HCT116 (cell line): ENCODE measurements around the gene C2CD3. TPM values are rescaled to one million over a fixed set of nuclear protein-coding genes. Genes with fewer than 3 reads are reported as not detected.

ENCODE experiments used
- ATAC-seq: fragments of 200-7000 bp; cut with Tn5 transposase; 2 replicates; pipeline ENCODE4 v1.9.1; 2020; ENCODE audit warnings: mild to moderate bottlenecking, moderate library complexity
- BruUV-seq: library from RNA; stranded (reverse); fragments of 400-500 nt; replicated peaks from 2 replicates; lab custom pipeline; 2021; lab: Mats Ljungman, UMichigan
- CTCF ChIA-PET: fragments of 300-600 bp; sonication (Branson Sonifier 250); formaldehyde crosslinking; loops from one replicate; lab custom pipeline; 2021; ENCODE audit warnings: antibody characterized with exemption; lab: Charles Lee
- POLR2A ChIA-PET: fragments of 300-600, 350-600 bp; sonication (Branson Sonifier 250); formaldehyde crosslinking; loops from one replicate; lab custom pipeline; 2021; ENCODE audit warnings: antibody characterized with exemption; lab: Charles Lee
- RAD21 ChIA-PET, 2 experiments: fragments of 300-600 bp; sonication (Branson Sonifier 250); formaldehyde crosslinking; loops; one replicate each; lab custom pipeline; 2023; ENCODE audit warnings: low total read pairs in 2 of 2; ENCODE audit not compliant: uncharacterized antibody in 2 of 2, unreplicated experiment in 2 of 2, low non-redundant PET in 1 of 2; lab: Charles Lee
- DNase-seq: peaks from one replicate; pipeline ENCODE4 v3.0.0-alpha.2; 2010; ENCODE audit warnings: low read depth, low spot score
- H2AFZ ChIP-seq: fragments of 200-600 bp; shearing (Covaris generic), sonication (generic); 2 replicates; pipeline ENCODE4 v1.6.1; 2017; ENCODE audit warnings: low read depth, mixed run types, mixed read lengths, antibody characterized with exemption, low read length; ENCODE audit not compliant: poor library complexity, severe bottlenecking
- H3K27ac ChIP-seq: 2 replicates; pipeline ENCODE4 v1.5.1; 2012; ENCODE audit warnings: low read depth, low read length
- H3K27me3 ChIP-seq: fragments of 200-600 bp; sonication (generic); 2 replicates; pipeline ENCODE4 v1.6.1; 2016; ENCODE audit warnings: mixed run types, low read length, mixed read lengths; ENCODE audit not compliant: insufficient read depth
- H3K36me3 ChIP-seq, 2 experiments: fragments of 200-500 bp in 1 of 2; fragments of 200-600 bp in 1 of 2; sonication (Bioruptor generic) in 1 of 2; sonication (generic) in 1 of 2; 2 replicates each; pipeline versions ENCODE4 v1.5.1 to v1.6.1; 2014 to 2016; ENCODE audit warnings: low read length in 2 of 2, inconsistent platforms in 1 of 2, mixed read lengths in 1 of 2, mixed run types in 1 of 2; ENCODE audit not compliant: insufficient read depth in 2 of 2, control insufficient read depth in 1 of 2
- H3K4me1 ChIP-seq, 2 experiments: fragments of 200-600 bp in 1 of 2; sonication (generic) in 1 of 2; 2 replicates each; pipeline versions ENCODE4 v1.5.1 to v1.6.1; 2012 to 2017; ENCODE audit warnings: low read length in 2 of 2, inconsistent platforms in 1 of 2, mild to moderate bottlenecking in 1 of 2, mixed read lengths in 1 of 2, mixed run types in 1 of 2, moderate library complexity in 1 of 2; ENCODE audit not compliant: insufficient read depth in 2 of 2, control insufficient read depth in 1 of 2
- H3K4me2 ChIP-seq: fragments of 200-600 bp; sonication (generic); 2 replicates; pipeline ENCODE4 v1.6.1; 2017; ENCODE audit warnings: mixed run types, low read length, mixed read lengths
- H3K4me3 ChIP-seq, 2 experiments: fragments of 200-600 bp in 1 of 2; sonication (generic) in 1 of 2; replicated peaks in 1 of 2; 2 replicates each; pipeline ENCODE4 v1.5.1; 2011 to 2016; ENCODE audit warnings: low read length in 2 of 2, control low read depth in 1 of 2, low read depth in 1 of 2, mild to moderate bottlenecking in 1 of 2, mixed read lengths in 1 of 2, mixed run types in 1 of 2
- H3K79me2 ChIP-seq: fragments of 200-600 bp; sonication (generic); 2 replicates; pipeline ENCODE4 v1.6.1; 2017; ENCODE audit warnings: mild to moderate bottlenecking, mixed run types, low read length, moderate library complexity, mixed read lengths; ENCODE audit not compliant: insufficient read depth
- H3K9ac ChIP-seq: fragments of 200-600 bp; sonication (generic); 2 replicates; pipeline ENCODE4 v1.6.1; 2016; ENCODE audit warnings: low read length, mixed read lengths
- H3K9me2 ChIP-seq: fragments of 200-600 bp; sonication (generic), shearing (Covaris generic); 2 replicates; pipeline ENCODE4 v1.6.1; 2017; ENCODE audit warnings: mixed run types, mild to moderate bottlenecking, moderate library complexity; ENCODE audit not compliant: insufficient read depth
- H3K9me3 ChIP-seq, 2 experiments: fragments of 200-500 bp in 1 of 2; fragments of 200-600 bp in 1 of 2; sonication (Bioruptor generic) in 1 of 2; sonication (generic) in 1 of 2; 2 replicates each; pipeline ENCODE4 v1.6.1; 2014 to 2017; ENCODE audit warnings: low read length in 2 of 2, mixed read lengths in 2 of 2, inconsistent platforms in 1 of 2, low read depth in 1 of 2, mild to moderate bottlenecking in 1 of 2, mixed run types in 1 of 2, moderate library complexity in 1 of 2; ENCODE audit not compliant: control insufficient read depth in 1 of 2, insufficient read depth in 1 of 2
- H4K20me1 ChIP-seq: fragments of 200-600 bp; sonication (generic), shearing (Covaris generic); 2 replicates; pipeline ENCODE4 v1.6.1; 2017; ENCODE audit warnings: mixed run types, mild to moderate bottlenecking, moderate library complexity; ENCODE audit not compliant: insufficient read depth
- EZH2phosphoT487 ChIP-seq: fragments of 200-600 bp; IDR thresholded peaks from 2 replicates; pipeline ENCODE4 v1.6.1; 2018; ENCODE audit warnings: antibody characterized with exemption, borderline replicate concordance
- FOSL1 ChIP-seq: IDR thresholded peaks from 2 replicates; pipeline ENCODE4 v1.6.1; 2012; ENCODE audit warnings: low read depth
- REST ChIP-seq: IDR thresholded peaks from 2 replicates; pipeline ENCODE4 v1.6.1; 2012; ENCODE audit warnings: low read depth
- SP1 ChIP-seq: IDR thresholded peaks from 2 replicates; pipeline ENCODE4 v1.6.1; 2012; ENCODE audit warnings: low read depth
- TCF7L2 ChIP-seq: IDR thresholded peaks from 2 replicates; pipeline ENCODE4 v1.7.0; 2011; ENCODE audit warnings: borderline replicate concordance, inconsistent platforms; ENCODE audit not compliant: insufficient read depth, insufficient read length; ENCODE audit errors: extremely low read depth
- intact Hi-C: fragments of 100-400 bp; cut with micrococcal nuclease; formaldehyde crosslinking; loops from 2 replicates; pipeline ENCODE4 v1.10.0; 2022
- total RNA-seq: library from RNA; stranded (reverse); gene quantifications from one replicate; pipeline ENCODE4 v1.2.1, GENCODE V29; 2021; ENCODE audit not compliant: unreplicated experiment
- TF ChIP-seq, protein P1 (sequence below): IDR thresholded peaks from 2 replicates; pipeline ENCODE4 v1.6.1; 2012

The C2CD3 gene
- total RNA-seq, 1 experiment from 2014 or later = 30.6 TPM

- Histone ChIP-seq H3K4me1 (peaks cover 2 to 6% of the 10 kb centered on the region in 2 experiments; a peak in 2 of 4 replicates), H3K9me2 (no peaks in the 10 kb centered on the region), H3K36me3 (peaks cover 0 to 2% of the 10 kb centered on the region in 2 experiments; a peak in 1 of 4 replicates), H3K27me3 (no peaks in the 10 kb centered on the region), H3K4me3 (no peak overlapping the region), H4K20me1 (no peaks in the 10 kb centered on the region), H3K9me3 (no peaks in the 10 kb centered on the region), H2AFZ (no peak overlapping the region), H3K27ac (no peak overlapping the region), H3K4me2 (no peak overlapping the region), H3K79me2 (no peaks in the 10 kb centered on the region), H3K9ac (no peak overlapping the region)
- TF ChIP-seq EZH2phosphoT487 = no peak
- TF ChIP-seq, protein P1, sequence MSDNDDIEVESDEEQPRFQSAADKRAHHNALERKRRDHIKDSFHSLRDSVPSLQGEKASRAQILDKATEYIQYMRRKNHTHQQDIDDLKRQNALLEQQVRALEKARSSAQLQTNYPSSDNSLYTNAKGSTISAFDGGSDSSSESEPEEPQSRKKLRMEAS = no peak
- TF ChIP-seq FOSL1 = no peak
- no peak for TF ChIP-seq SP1
- no peak for TF ChIP-seq TCF7L2
- no peak for TF ChIP-seq REST
- BruUV-seq = no TSS peak
- intact Hi-C loops = no loop called here
- ATAC-seq = no peak
- no peak for DNase-seq
- ChIA-PET CTCF (interaction anchor here (1.5 kb wide), 1 partner anchor 9 kb away, joined by 3 read pairs; no protein-coding TSS in a partner anchor), POLR2A (interaction anchor here (1.0 kb wide), 1 partner anchor 10 kb away, joined by 3 read pairs; the partner anchor contains the start of gene UCP2), RAD21 (no interaction called here)
Measured at GRCh38 chr11:73972187-73972586, 198.6 kb downstream of the C2CD3 start.
